AG04450 (cell line): ENCODE measurements around the gene RAB31. TPM values are rescaled to one million over a fixed set of nuclear protein-coding genes. Genes with fewer than 3 reads are reported as not detected.

ENCODE experiments used
- CTCF ChIA-PET: fragments of 300-600, 350-600 bp; formaldehyde crosslinking; extraction: SDS; loops from one replicate; lab custom pipeline; 2022; ENCODE audit warnings: antibody characterized with exemption, inconsistent platforms; lab: Charles Lee
- POLR2A ChIA-PET: fragments of 350-600 bp; formaldehyde crosslinking; extraction: SDS; loops from one replicate; lab custom pipeline; 2021; ENCODE audit warnings: antibody characterized with exemption, inconsistent platforms; lab: Yijun Ruan, JAX
- DNase-seq: peaks from one replicate; pipeline ENCODE4 v3.0.0-alpha.2; 2011; ENCODE audit warnings: low read depth, low spot score
- H3K27ac ChIP-seq: one replicate; pipeline ENCODE4 v1.5.1; 2012; ENCODE audit warnings: low read depth, low read length, control low read depth
- H3K27me3 ChIP-seq: one replicate; pipeline ENCODE4 v1.6.0; 2012; ENCODE audit warnings: low read length; ENCODE audit not compliant: control insufficient read depth, insufficient read depth
- H3K4me3 ChIP-seq: 2 replicates; pipeline ENCODE4 v1.5.1; 2011; ENCODE audit warnings: mild to moderate bottlenecking, low read depth, low read length, control low read depth
- H3K9me3 ChIP-seq: 2 replicates; pipeline ENCODE4 v1.5.1; 2012; ENCODE audit warnings: low read length; ENCODE audit not compliant: control insufficient read depth, insufficient read depth
- polyA plus RNA-seq: library from polyadenylated mRNA; depleted of rRNA; stranded (reverse); fragments of >200 nt; gene quantifications from 2 replicates; pipeline ENCODE4 v1.2.3, GENCODE V29; 2011
- TF ChIP-seq, protein P1 (sequence below): IDR thresholded peaks from 2 replicates; pipeline ENCODE4 v1.5.1; 2011; ENCODE audit warnings: low read depth, low read length, control low read depth, inconsistent platforms

RAB31 gene
- polyA plus RNA-seq, 1 experiment: 43.7 TPM

DNA sequence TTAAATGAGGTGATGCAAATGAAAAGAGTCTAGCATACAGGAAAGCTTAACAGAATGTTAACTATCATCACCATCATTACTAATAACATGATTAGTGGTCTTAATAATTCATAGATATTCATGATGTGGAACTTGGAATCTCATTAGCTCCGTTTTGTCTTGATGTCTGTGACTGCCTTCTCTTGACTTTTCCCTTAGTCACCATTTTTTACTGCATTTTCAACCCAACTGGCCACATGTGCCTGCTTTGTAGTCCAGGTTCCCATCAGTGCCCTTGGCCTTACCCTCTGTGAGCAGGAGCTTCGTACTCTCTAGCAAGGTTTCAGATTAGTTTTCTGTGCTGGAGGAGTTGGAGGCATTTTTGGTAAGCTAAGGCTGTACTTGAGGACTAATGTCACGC, 47.0 kb downstream of the RAB31 start:
- Histone ChIP-seq H3K27me3 (no peaks in the 10 kb centered on the region), H3K9me3 (no peaks in the 10 kb centered on the region), H3K4me3 (no peak overlapping the region), H3K27ac (no peak overlapping the region)
- DNase-seq: no peak
- TF ChIP-seq, protein P1, sequence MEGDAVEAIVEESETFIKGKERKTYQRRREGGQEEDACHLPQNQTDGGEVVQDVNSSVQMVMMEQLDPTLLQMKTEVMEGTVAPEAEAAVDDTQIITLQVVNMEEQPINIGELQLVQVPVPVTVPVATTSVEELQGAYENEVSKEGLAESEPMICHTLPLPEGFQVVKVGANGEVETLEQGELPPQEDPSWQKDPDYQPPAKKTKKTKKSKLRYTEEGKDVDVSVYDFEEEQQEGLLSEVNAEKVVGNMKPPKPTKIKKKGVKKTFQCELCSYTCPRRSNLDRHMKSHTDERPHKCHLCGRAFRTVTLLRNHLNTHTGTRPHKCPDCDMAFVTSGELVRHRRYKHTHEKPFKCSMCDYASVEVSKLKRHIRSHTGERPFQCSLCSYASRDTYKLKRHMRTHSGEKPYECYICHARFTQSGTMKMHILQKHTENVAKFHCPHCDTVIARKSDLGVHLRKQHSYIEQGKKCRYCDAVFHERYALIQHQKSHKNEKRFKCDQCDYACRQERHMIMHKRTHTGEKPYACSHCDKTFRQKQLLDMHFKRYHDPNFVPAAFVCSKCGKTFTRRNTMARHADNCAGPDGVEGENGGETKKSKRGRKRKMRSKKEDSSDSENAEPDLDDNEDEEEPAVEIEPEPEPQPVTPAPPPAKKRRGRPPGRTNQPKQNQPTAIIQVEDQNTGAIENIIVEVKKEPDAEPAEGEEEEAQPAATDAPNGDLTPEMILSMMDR: no peak
- CTCF ChIA-PET: interaction anchor here (1.0 kb wide), 1 partner anchor 180 kb away, joined by 3 read pairs; no protein-coding TSS in a partner anchor
- POLR2A ChIA-PET: no interaction called here

- H3K27ac ChIP-seq: no peak overlapping the region
- no peaks in the 10 kb centered on the region for H3K27me3 ChIP-seq
- TF ChIP-seq, protein P1: no peak
- CTCF ChIA-PET: interaction anchor here (1.0 kb wide), 1 partner anchor 180 kb away, joined by 3 read pairs; no protein-coding TSS in a partner anchor
- no peak for DNase-seq
- no peaks in the 10 kb centered on the region for H3K9me3 ChIP-seq
- H3K4me3 ChIP-seq: no peak overlapping the region
- POLR2A ChIA-PET: no interaction called here
Observed at GRCh38 chr18:9755615-9756014, 47.5 kb downstream of the RAB31 start.

GRCh38 chr18:9756271-9756932, 48.3 kb downstream of the RAB31 start:
- ChIA-PET POLR2A (no interaction called here), CTCF (interaction anchor here (1.0 kb wide), 1 partner anchor 181 kb away, joined by 3 read pairs; no protein-coding TSS in a partner anchor)
- Histone ChIP-seq H3K9me3 (no peaks in the 10 kb centered on the region), H3K27ac (no peak overlapping the region), H3K27me3 (no peaks in the 10 kb centered on the region), H3K4me3 (no peak overlapping the region)
- TF ChIP-seq, protein P1: no peak
- no peak for DNase-seq

DNA sequence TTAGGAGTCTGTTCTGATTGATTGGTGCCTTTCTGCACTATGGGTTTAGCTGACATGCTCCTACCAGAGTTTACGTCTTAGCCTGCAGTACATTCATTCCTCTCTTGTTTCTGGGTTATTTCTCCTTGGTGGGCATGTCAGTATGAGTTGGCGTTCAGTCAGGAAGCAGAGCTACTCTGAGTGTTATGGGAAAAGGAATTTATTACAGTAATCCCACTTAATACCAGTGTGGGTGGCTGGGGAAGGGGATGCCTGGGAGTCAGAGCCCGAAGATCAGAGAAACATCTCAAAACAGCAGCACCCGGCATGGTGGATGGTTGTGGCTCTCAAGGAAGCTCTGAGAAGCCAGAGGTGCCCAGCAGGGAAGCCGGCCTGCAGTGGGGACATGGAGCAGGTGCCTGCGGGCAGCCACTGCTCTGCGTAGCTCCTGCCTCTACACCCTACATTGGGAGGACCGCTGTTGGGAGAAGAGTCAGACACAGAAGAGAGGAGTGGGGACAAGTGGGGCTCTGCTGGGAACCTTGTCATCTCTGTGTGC, 48.9 kb downstream of the RAB31 start:
- ChIA-PET CTCF (no interaction called here), POLR2A (interaction anchor here (0.6 kb wide), 1 partner anchor 133 kb away, joined by 4 read pairs; no protein-coding TSS in a partner anchor)
- TF ChIP-seq, protein P1: no peak
- no peak for DNase-seq
- no peak overlapping the region for H3K27ac ChIP-seq
- H3K27me3 ChIP-seq: no peaks in the 10 kb centered on the region
- no peaks in the 10 kb centered on the region for H3K9me3 ChIP-seq
- H3K4me3 ChIP-seq: no peak overlapping the region
